Measurements from ENCODE around the gene PRKCA. TPM values are rescaled to one million over a fixed set of nuclear protein-coding genes. Genes with fewer than 3 reads are reported as not detected.

The PRKCA gene
- total and polyA plus RNA-seq, 4 donors: 3.0 to 14.1 (median 5.4) TPM

GRCh38 chr17:66684261-66684660 is 381.8 kb downstream of the PRKCA start:
- H3K4me3 ChIP-seq (ENCODE audit: low read depth in 1 of 3, low read length in 3 of 3): no peak overlapping the region
- TF ChIP-seq TAF1 (conservative IDR thresholded peaks at IDR 0.05) (no peak), HNF4G (IDR thresholded peaks at IDR 0.05) (no peak), HNF4A (conservative IDR thresholded peaks at IDR 0.05) (no peak), FOXA1 (IDR thresholded peaks at IDR 0.05) (no peak), CTCF (IDR thresholded peaks at IDR 0.05; ENCODE audit: low read depth, low read length, missing input control) (no peak), NR2F2 (IDR thresholded peaks at IDR 0.05) (no peak), REST (IDR thresholded peaks at IDR 0.05) (no peak), RAD21 (IDR thresholded peaks at IDR 0.05) (no peak), JUND (IDR thresholded peaks at IDR 0.05) (no peak), EGR1 (IDR thresholded peaks at IDR 0.05; ENCODE audit: low read depth in 2 of 2) (no peak), YY1 (IDR thresholded peaks at IDR 0.05) (no peak), GABPA (IDR thresholded peaks at IDR 0.05 in 1 of 2, conservative IDR thresholded peaks at IDR 0.05 in 1 of 2) (no peak), MAX (IDR thresholded peaks at IDR 0.05) (no peak), SP1 (IDR thresholded peaks at IDR 0.05) (no peak), FOXA2 (IDR thresholded peaks at IDR 0.05) (no peak), RXRA (IDR thresholded peaks at IDR 0.05) (no peak)
- TF ChIP-seq, protein P1, sequence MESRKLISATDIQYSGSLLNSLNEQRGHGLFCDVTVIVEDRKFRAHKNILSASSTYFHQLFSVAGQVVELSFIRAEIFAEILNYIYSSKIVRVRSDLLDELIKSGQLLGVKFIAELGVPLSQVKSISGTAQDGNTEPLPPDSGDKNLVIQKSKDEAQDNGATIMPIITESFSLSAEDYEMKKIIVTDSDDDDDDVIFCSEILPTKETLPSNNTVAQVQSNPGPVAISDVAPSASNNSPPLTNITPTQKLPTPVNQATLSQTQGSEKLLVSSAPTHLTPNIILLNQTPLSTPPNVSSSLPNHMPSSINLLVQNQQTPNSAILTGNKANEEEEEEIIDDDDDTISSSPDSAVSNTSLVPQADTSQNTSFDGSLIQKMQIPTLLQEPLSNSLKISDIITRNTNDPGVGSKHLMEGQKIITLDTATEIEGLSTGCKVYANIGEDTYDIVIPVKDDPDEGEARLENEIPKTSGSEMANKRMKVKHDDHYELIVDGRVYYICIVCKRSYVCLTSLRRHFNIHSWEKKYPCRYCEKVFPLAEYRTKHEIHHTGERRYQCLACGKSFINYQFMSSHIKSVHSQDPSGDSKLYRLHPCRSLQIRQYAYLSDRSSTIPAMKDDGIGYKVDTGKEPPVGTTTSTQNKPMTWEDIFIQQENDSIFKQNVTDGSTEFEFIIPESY (IDR thresholded peaks at IDR 0.05): no peak
- TF ChIP-seq, protein P2, sequence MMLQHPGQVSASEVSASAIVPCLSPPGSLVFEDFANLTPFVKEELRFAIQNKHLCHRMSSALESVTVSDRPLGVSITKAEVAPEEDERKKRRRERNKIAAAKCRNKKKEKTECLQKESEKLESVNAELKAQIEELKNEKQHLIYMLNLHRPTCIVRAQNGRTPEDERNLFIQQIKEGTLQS (IDR thresholded peaks at IDR 0.05): no peak
- no peak overlapping the region for H3K9ac ChIP-seq (ENCODE audit: low read depth in 1 of 2, low read length in 2 of 2)
- H3K4me1 ChIP-seq (ENCODE audit: control insufficient read depth in 4 of 4, insufficient read depth in 4 of 4, low read length in 3 of 4): no peaks in the 10 kb centered on the region
- DNase-seq (ENCODE audit: low spot score): no peak
- H3K27ac ChIP-seq (ENCODE audit: low read depth in 1 of 2, low read length in 2 of 2): no peak overlapping the region
- H3K27me3 ChIP-seq (ENCODE audit: control insufficient read depth in 4 of 4, insufficient read depth in 4 of 4, low read length in 3 of 4): no peaks in the 10 kb centered on the region
- peaks cover 6 to 22% (median 10%) of the 10 kb centered on the region in 4 donors for H3K36me3 ChIP-seq (ENCODE audit: control insufficient read depth in 4 of 4, insufficient read depth in 3 of 4, low read depth in 1 of 4, low read length in 3 of 4)
- whole genome bisulfite sequencing: 90% methylated on average over 2 of the region's 2 CpGs
- no peaks in the 10 kb centered on the region for H3K9me3 ChIP-seq (ENCODE audit: control insufficient read depth in 4 of 4, low read length in 3 of 4)

All from liver (tissue), 9 donors.